NT2/D1 (cell line): ENCODE measurements around the gene NAT14.

Experiments
- DNase-seq: peaks from one replicate; pipeline ENCODE4 v3.0.0-alpha.2; 2011; ENCODE audit warnings: low read depth, low spot score
- H3K27me3 ChIP-seq: 2 replicates; pipeline ENCODE4 v1.6.0; 2011; ENCODE audit warnings: mild to moderate bottlenecking; ENCODE audit not compliant: insufficient read length, insufficient read depth
- H3K36me3 ChIP-seq: 2 replicates; pipeline ENCODE4 v1.6.1; 2011; ENCODE audit warnings: mild to moderate bottlenecking, low read length, mixed read lengths; ENCODE audit not compliant: insufficient read depth, insufficient read length
- H3K4me1 ChIP-seq: 2 replicates; pipeline ENCODE4 v1.5.1; 2011; ENCODE audit not compliant: insufficient read depth, insufficient read length
- H3K4me3 ChIP-seq: 2 replicates; pipeline ENCODE4 v1.5.1; 2011; ENCODE audit warnings: low read depth; ENCODE audit not compliant: insufficient read length
- H3K9ac ChIP-seq: 2 replicates; pipeline ENCODE4 v1.6.0; 2011; ENCODE audit warnings: low read depth; ENCODE audit not compliant: insufficient read length
- H3K9me3 ChIP-seq: 2 replicates; pipeline ENCODE4 v1.5.1; 2011; ENCODE audit warnings: mild to moderate bottlenecking, low read length; ENCODE audit not compliant: insufficient read depth
- SUZ12 ChIP-seq: IDR thresholded peaks from 2 replicates; pipeline ENCODE4 v1.6.1; 2011; ENCODE audit not compliant: insufficient read length, insufficient read depth; ENCODE audit errors: extremely low read depth
- YY1 ChIP-seq: IDR thresholded peaks from 2 replicates; pipeline ENCODE4 v1.6.1; 2011; ENCODE audit not compliant: insufficient read length, insufficient read depth
- ZNF274 ChIP-seq: IDR thresholded peaks from 2 replicates; pipeline ENCODE4 v1.6.1; 2011; ENCODE audit warnings: mild to moderate bottlenecking, low read depth, low read length

Gene NAT14

DNA sequence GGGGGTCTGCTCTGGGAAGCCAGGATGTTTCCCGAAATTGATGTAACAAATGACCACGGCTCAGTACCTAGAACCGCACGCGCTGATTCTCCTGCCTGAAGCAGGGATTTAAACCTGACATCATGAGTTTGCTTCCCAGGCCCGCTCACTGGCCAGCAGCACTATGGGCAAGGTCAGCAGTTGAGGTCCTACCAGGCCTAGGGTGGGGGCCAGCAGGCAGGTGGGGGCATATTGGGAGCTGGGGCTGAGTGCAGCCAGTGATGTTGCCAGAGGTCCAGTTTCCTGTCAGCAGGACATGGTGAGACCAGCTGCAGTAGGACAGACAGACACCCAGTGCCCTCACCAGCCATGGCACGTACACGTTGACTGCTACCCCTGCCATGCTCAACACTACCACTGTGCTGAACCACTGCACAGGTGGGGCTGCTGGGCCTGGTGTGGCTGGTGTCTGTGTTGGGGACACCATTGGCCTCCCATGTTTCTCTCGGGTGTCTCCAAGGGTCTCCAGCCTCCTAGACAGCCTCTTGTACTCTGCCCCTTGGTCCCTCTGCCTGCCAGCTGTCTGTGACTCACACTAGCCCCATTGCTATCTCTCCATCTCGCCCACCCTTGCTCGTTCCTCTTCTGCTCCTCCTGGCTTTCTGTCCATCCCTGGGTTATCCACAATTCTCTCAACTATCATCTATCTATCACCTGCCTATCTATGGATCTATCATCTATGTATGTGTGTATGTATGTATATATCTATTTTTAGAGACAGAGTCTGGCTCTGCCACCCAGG lies 19.3 kb upstream of the NAT14 start:
- DNase-seq = no peak
- no peaks in the 10 kb centered on the region for H3K36me3 ChIP-seq
- no peak overlapping the region for H3K9ac ChIP-seq
- H3K27me3 ChIP-seq = peaks cover 76% of the 10 kb centered on the region
- H3K4me3 ChIP-seq = no peak overlapping the region
- peak; percentile 60 for TF ChIP-seq SUZ12
- no peak for TF ChIP-seq YY1
- TF ChIP-seq ZNF274 = no peak
- H3K4me1 ChIP-seq = peaks cover 21% of the 10 kb centered on the region
- no peaks in the 10 kb centered on the region for H3K9me3 ChIP-seq

DNA sequence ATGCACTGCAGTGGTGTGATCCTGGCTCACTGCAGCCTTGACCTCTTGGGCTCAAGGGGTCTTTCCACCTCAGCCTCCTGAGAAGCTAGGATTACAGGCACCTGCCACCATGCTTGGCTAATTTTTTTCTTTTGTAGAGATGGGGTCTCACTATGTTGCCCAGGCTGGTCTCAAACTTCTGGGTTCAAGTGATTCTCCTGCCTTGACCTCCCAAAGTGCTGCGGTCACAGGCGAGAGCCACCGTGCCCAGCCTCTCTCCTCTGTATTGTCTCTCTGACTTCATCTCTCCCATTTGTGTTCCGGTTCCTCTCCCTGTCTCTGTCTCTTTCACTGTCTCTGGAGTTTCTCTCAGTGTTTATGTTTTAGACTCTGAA lies 18.8 kb upstream of the NAT14 start:
- Histone ChIP-seq H3K9ac (no peak overlapping the region), H3K4me1 (peaks cover 21% of the 10 kb centered on the region), H3K4me3 (no peak overlapping the region), H3K36me3 (no peaks in the 10 kb centered on the region), H3K27me3 (peaks cover 77% of the 10 kb centered on the region), H3K9me3 (no peaks in the 10 kb centered on the region)
- TF ChIP-seq SUZ12 (no peak), YY1 (no peak), ZNF274 (no peak)
- no peak for DNase-seq

DNA sequence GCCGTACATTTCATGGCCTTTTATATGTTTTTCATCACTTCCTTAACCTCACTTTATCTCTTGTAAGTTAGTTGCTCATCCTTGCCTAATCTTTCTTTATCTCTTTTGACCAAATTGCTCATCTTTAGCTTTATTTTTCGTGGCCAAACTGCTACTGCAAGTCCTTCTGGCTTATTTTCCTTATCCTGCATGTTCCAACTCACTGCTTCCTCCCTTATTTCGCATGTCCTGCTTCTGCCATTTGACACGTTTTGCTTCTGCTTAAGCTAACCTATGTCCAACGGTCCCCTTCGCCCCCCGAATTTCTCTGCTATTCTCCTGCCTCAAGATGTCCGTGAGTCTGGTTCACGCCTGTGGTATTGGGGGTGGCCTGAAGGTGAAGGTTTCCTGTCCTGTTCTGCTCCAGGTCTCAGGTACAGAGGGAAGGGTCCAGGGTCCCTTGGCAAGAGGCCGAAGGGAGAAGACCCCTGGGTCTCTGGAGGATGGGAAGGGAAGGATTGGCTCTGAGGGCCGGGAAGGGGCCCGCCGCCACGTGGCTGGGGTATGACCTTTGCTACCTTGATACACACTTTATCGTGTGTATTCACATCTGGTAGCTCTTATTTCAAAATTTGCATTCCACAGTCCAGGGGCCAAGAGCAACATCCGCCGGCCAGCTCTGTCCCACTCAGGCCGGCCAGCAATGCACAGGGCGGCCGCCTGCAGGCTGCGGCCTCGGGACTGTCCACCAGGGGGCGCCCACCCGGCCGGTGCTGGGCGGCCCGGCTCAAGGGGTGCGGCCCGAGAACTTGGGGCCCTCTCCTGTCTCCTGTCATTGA lies 17.5 kb upstream of the NAT14 start:
- Histone ChIP-seq H3K4me1 (peaks cover 20% of the 10 kb centered on the region), H3K4me3 (no peak overlapping the region), H3K36me3 (no peaks in the 10 kb centered on the region), H3K27me3 (peaks cover 66% of the 10 kb centered on the region), H3K9ac (no peak overlapping the region), H3K9me3 (no peaks in the 10 kb centered on the region)
- no peak for DNase-seq
- TF ChIP-seq SUZ12 = peak; percentile 53
- no peak for TF ChIP-seq ZNF274

DNA sequence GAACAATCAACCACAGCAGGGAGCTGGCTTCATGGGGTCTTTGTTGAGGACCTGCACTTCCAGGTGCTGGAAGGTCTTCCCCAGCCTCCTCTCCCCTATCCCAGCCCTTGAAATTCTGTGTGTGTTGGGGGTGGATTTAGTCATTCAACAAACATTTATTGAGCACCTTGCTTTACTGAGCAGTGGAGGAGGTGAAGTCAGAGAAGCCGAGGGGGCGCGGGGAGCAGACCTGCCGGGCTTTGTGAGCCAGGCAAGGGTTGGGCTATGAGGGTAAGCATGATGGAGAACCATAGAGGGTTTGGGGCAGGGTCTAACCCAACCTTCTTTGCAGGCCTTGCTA lies 17.0 kb upstream of the NAT14 start:
- no peak overlapping the region for H3K9ac ChIP-seq

DNA sequence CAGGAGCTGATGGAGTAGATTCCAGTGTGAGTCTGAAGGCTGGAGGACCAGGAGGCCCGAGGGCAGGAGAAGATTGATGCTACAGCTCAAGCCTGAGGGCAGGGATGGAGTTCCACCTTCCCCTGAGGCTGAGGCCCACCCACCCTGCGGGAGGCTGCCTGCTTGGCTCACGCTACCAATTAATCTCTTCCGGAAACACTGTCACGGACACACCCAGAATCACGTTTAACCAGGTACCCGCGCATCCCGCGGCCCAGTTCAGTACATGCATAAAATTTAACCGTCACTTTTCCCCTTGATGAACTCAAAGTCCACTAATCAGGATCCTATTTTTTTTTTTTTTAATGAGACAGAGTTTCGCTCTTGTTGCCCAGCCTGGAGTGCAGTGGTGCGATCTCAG lies 13.7 kb upstream of the NAT14 start:
- no peak for DNase-seq
- Histone ChIP-seq H3K36me3 (no peaks in the 10 kb centered on the region), H3K9ac (no peak overlapping the region)

More for the DNA sequence above, 17.0 kb upstream of the NAT14 start:
- no peaks in the 10 kb centered on the region for H3K9me3 ChIP-seq
- H3K36me3 ChIP-seq = no peaks in the 10 kb centered on the region
- TF ChIP-seq SUZ12 = peak; percentile 7
- TF ChIP-seq YY1 = no peak
- no peak for TF ChIP-seq ZNF274
- H3K27me3 ChIP-seq = peaks cover 60% of the 10 kb centered on the region
- no peak overlapping the region for H3K4me3 ChIP-seq
- DNase-seq = no peak
- peaks cover 22% of the 10 kb centered on the region for H3K4me1 ChIP-seq

DNA sequence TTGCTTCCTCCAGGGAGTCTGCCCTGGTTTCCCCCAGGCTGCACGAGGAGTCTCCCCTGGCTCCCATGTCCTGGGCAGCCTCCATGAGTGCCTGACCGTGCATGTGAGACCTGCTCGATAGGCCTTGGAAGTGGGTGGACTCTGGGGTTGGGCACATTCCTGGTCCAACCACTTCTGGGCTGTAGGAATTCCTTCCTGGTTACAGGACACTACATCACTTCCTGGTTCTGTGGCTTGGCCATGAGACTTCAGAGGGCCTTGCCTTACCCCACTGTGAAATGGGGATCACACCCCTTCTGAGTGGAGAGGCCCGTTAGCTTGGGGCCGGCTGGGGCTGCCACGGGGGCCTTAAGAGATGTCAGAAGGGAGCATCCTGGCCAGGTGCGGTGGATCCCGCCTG lies 12.5 kb upstream of the NAT14 start:
- peaks cover 16% of the 10 kb centered on the region for H3K27me3 ChIP-seq
- no peak for DNase-seq
- no peaks in the 10 kb centered on the region for H3K36me3 ChIP-seq
- H3K9ac ChIP-seq = peak overlapping the region; percentile 8
- H3K4me3 ChIP-seq = no peak overlapping the region
- TF ChIP-seq YY1 = no peak
- TF ChIP-seq ZNF274 = no peak
- no peak for TF ChIP-seq SUZ12
- no peaks in the 10 kb centered on the region for H3K9me3 ChIP-seq
- peaks cover 15% of the 10 kb centered on the region for H3K4me1 ChIP-seq

More for the DNA sequence above, 13.7 kb upstream of the NAT14 start:
- Histone ChIP-seq H3K4me3 (no peak overlapping the region), H3K27me3 (peaks cover 28% of the 10 kb centered on the region), H3K4me1 (peaks cover 15% of the 10 kb centered on the region), H3K9me3 (no peaks in the 10 kb centered on the region)
- TF ChIP-seq ZNF274 = no peak
- TF ChIP-seq YY1 = no peak
- no peak for TF ChIP-seq SUZ12

DNA sequence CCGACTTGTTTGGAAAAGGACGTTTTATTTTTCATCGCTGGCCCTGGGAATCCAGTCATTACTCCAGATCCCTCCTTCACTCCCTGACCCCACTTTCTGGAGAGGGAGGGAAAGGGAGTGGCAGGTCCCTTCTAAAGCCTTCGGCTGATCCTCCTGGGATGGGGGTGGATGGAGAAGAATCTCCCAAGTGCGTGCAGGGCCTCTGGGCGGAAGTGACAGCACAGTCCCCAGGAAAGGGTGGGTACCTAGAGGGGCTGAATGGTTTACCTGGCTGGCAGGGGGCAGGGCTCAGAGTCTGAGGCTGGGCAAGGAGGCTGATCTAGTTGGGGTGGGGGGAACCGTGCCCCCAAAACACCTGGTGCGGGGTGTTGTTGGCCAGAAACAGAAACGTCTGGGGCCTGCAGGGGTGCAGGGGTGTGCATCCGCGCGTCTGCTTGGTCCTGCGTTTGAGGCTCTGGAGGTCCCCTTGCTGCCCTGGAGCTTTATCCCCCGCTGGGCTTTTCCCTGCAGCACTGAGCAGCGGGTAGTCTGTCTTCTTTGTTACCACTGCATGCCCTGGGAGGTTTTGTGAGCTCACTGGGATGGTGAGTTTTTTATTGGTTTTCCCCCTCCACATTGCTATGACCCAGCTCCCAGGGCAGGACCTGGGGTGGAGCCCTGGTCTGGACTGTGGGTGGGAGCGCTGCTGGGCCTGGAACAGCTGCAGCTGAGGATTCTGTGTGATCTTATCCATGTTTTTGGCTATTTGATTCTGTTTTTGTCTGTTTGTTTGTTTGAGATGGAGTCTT lies 11.6 kb upstream of the NAT14 start:
- DNase-seq = no peak
- no peaks in the 10 kb centered on the region for H3K36me3 ChIP-seq
- no peak for TF ChIP-seq ZNF274
- H3K4me3 ChIP-seq = peak overlapping the region; percentile 11
- peaks cover 7% of the 10 kb centered on the region for H3K27me3 ChIP-seq
- peak overlapping the region; percentile 64 for H3K9ac ChIP-seq
- peaks cover 17% of the 10 kb centered on the region for H3K4me1 ChIP-seq
- no peaks in the 10 kb centered on the region for H3K9me3 ChIP-seq
